Neutrophil (primary cell): ENCODE results near the gene SENP8.
"Not testable (repeated sequence)": the region's sequence is repeated elsewhere in the genome, so short reads cannot be mapped to it uniquely, and the experiment has no call there.

Source experiments
- H3K27ac ChIP-seq: fragments of 200-600 bp; sonication (generic); 2 replicates; pipeline ENCODE4 v1.5.1; 2016; ENCODE audit warnings: mild to moderate bottlenecking, moderate library complexity
- H3K27me3 ChIP-seq: fragments of 200-600 bp; sonication (generic); 2 replicates; pipeline ENCODE4 v1.6.0; 2016; ENCODE audit warnings: mild to moderate bottlenecking
- H3K36me3 ChIP-seq: fragments of 200-600 bp; sonication (generic); 2 replicates; pipeline ENCODE4 v1.5.1; 2017
- H3K4me1 ChIP-seq, 2 experiments: fragments of 200-600 bp in 1 of 2; sonication (generic) in 1 of 2; 1 replicate in 1 of 2; 2 replicates in 1 of 2; pipeline versions ENCODE4 v1.5.1 to v1.6.1; 2013 to 2016; ENCODE audit warnings: low read depth in 1 of 2, low read length in 1 of 2, mild to moderate bottlenecking in 1 of 2, moderate library complexity in 1 of 2; ENCODE audit not compliant: control insufficient read depth in 1 of 2, insufficient read depth in 1 of 2
- H3K4me3 ChIP-seq, 2 experiments: fragments of 200-600 bp in 1 of 2; sonication (generic) in 1 of 2; 1 replicate in 1 of 2; 2 replicates in 1 of 2; pipeline ENCODE4 v1.5.1; 2013 to 2016; ENCODE audit warnings: low read depth in 1 of 2, low read length in 1 of 2, mild to moderate bottlenecking in 1 of 2, moderate library complexity in 1 of 2
- H3K9me3 ChIP-seq: fragments of 200-600 bp; sonication (generic); 2 replicates; pipeline ENCODE4 v1.5.1; 2016
- CTCF ChIP-seq: fragments of 200-600 bp; sonication (generic); IDR thresholded peaks from 2 replicates; pipeline ENCODE4 v1.5.1; 2016; ENCODE audit warnings: antibody characterized with exemption

The SENP8 gene

GRCh38 chr15:72169236-72169920 lies 51.2 kb downstream of the SENP8 start:
- peaks cover 11% of the 10 kb centered on the region for H3K27me3 ChIP-seq
- no peaks in the 10 kb centered on the region for H3K36me3 ChIP-seq
- H3K9me3 ChIP-seq: no peaks in the 10 kb centered on the region
- no peak overlapping the region for H3K27ac ChIP-seq
- H3K4me3 ChIP-seq: no peak overlapping the region
- no peaks in the 10 kb centered on the region for H3K4me1 ChIP-seq
- no peak for TF ChIP-seq CTCF

GRCh38 chr15:72169921-72170611 lies 51.9 kb downstream of the SENP8 start:
- no peaks in the 10 kb centered on the region for H3K9me3 ChIP-seq
- no peak for TF ChIP-seq CTCF
- H3K27me3 ChIP-seq: peaks cover 14% of the 10 kb centered on the region
- H3K4me1 ChIP-seq: no peaks in the 10 kb centered on the region
- no peak overlapping the region for H3K4me3 ChIP-seq
- no peaks in the 10 kb centered on the region for H3K36me3 ChIP-seq
- no peak overlapping the region for H3K27ac ChIP-seq

GRCh38 chr15:72170691-72171090 lies 52.5 kb downstream of the SENP8 start:
- H3K4me1 ChIP-seq: no peaks in the 10 kb centered on the region
- no peak for TF ChIP-seq CTCF
- no peaks in the 10 kb centered on the region for H3K9me3 ChIP-seq
- H3K27me3 ChIP-seq: peaks cover 14% of the 10 kb centered on the region
- H3K4me3 ChIP-seq: no peak overlapping the region
- H3K27ac ChIP-seq: no peak overlapping the region
- H3K36me3 ChIP-seq: no peaks in the 10 kb centered on the region

GRCh38 chr15:72171978-72172377 lies 53.8 kb downstream of the SENP8 start:
- H3K27me3 ChIP-seq: peaks cover 14% of the 10 kb centered on the region
- H3K27ac ChIP-seq, H3K9me3 ChIP-seq, H3K36me3 ChIP-seq, H3K4me3 ChIP-seq, H3K4me1 ChIP-seq: not testable (repeated sequence)

GRCh38 chr15:72172796-72173195 lies 54.6 kb downstream of the SENP8 start:
- Histone ChIP-seq H3K4me1 (no peaks in the 10 kb centered on the region), H3K27me3 (peaks cover 14% of the 10 kb centered on the region), H3K9me3 (no peaks in the 10 kb centered on the region), H3K27ac (no peak overlapping the region), H3K36me3 (no peaks in the 10 kb centered on the region), H3K4me3 (no peak overlapping the region)
- TF ChIP-seq CTCF: no peak

GRCh38 chr15:72173401-72173800 lies 55.2 kb downstream of the SENP8 start:
- no peak overlapping the region for H3K27ac ChIP-seq
- H3K4me1 ChIP-seq: no peaks in the 10 kb centered on the region
- H3K4me3 ChIP-seq: no peak overlapping the region
- peaks cover 9% of the 10 kb centered on the region for H3K27me3 ChIP-seq
- no peaks in the 10 kb centered on the region for H3K9me3 ChIP-seq
- no peaks in the 10 kb centered on the region for H3K36me3 ChIP-seq
- no peak for TF ChIP-seq CTCF
